HepG2 (cell line): ENCODE measurements around the gene SLC2A8. TPM values are rescaled to one million over a fixed set of nuclear protein-coding genes. Genes with fewer than 3 reads are reported as not detected.

Experiments used
- ERF ChIP-seq: IDR thresholded peaks from 2 replicates; pipeline ENCODE4 v1.6.1; 2018; ENCODE audit warnings: missing biosample characterization, missing genetic modification reagents
- HNRNPL ChIP-seq: fragments of 200-400 bp; formaldehyde crosslinking; IDR thresholded peaks from 2 replicates; pipeline ENCODE4 v1.6.1; 2017; ENCODE audit warnings: mild to moderate bottlenecking, low read depth, low read length
- MTA3 ChIP-seq: sonication (generic); formaldehyde crosslinking; IDR thresholded peaks from 2 replicates; pipeline ENCODE4 v1.4.0; 2020; ENCODE audit warnings: missing genetic modification reagents
- PHF8 ChIP-seq: sonication (generic); formaldehyde crosslinking; IDR thresholded peaks from 2 replicates; pipeline ENCODE4 v1.5.0; 2020; ENCODE audit warnings: missing genetic modification reagents
- POLR2G ChIP-seq: fragments of 200-400 bp; formaldehyde crosslinking; IDR thresholded peaks from 2 replicates; pipeline ENCODE4 v1.6.1; 2018; ENCODE audit warnings: mild to moderate bottlenecking, low read depth, low read length, moderate library complexity
- PRMT3 ChIP-seq: sonication (generic); formaldehyde crosslinking; IDR thresholded peaks from 2 replicates; pipeline ENCODE4 v1.8.1; 2022; ENCODE audit warnings: low read depth, mild to moderate bottlenecking, moderate library complexity, missing genetic modification reagents, borderline replicate concordance
- RAD51 ChIP-seq: fragments of 450-650 bp; IDR thresholded peaks from 2 replicates; pipeline ENCODE4 v1.6.1; 2016; ENCODE audit warnings: borderline replicate concordance
- RELA ChIP-seq: sonication (generic); formaldehyde crosslinking; IDR thresholded peaks from 2 replicates; pipeline ENCODE4 v1.4.0; 2020; ENCODE audit warnings: missing genetic modification reagents
- RNF2 ChIP-seq: fragments of 450-650 bp; conservative IDR thresholded peaks from 2 replicates; pipeline ENCODE4 v1.6.1; 2016; ENCODE audit warnings: low read depth
- SOX5 ChIP-seq: IDR thresholded peaks from 2 replicates; pipeline ENCODE4 v1.6.1; 2016; ENCODE audit warnings: borderline replicate concordance
- ZNF18 ChIP-seq: sonication (generic); formaldehyde crosslinking; IDR thresholded peaks from 2 replicates; pipeline ENCODE4 v1.8.0; 2022; ENCODE audit warnings: mild to moderate bottlenecking, missing genetic modification reagents; ENCODE audit not compliant: insufficient replicate concordance
- ZNF274 ChIP-seq: sonication (generic); formaldehyde crosslinking; IDR thresholded peaks from 2 replicates; pipeline ENCODE4 v1.5.1; 2020; ENCODE audit warnings: mild to moderate bottlenecking, missing genetic modification reagents
- ZNF891 ChIP-seq: sonication (generic); formaldehyde crosslinking; IDR thresholded peaks from 2 replicates; pipeline ENCODE4 v1.5.0; 2020; ENCODE audit warnings: mild to moderate bottlenecking, missing genetic modification reagents
- ZSCAN29 ChIP-seq: sonication (generic); formaldehyde crosslinking; conservative IDR thresholded peaks from 2 replicates; pipeline ENCODE4 v1.4.0; 2020; ENCODE audit warnings: mild to moderate bottlenecking, missing genetic modification reagents
- polyA plus RNA-seq, 8 experiments: library from polyadenylated mRNA; depleted of rRNA in 3 of 8; stranded (reverse) in 7 of 8; unstranded in 1 of 8; fragments of >200 nt; fragmentation: Illumina TruSeq in 4 of 8; extraction: Trizol in 4 of 8; gene quantifications; 2 replicates each; pipeline versions ENCODE4 v1.2.1 to v1.2.3, GENCODE V29; 2011 to 2016; ENCODE audit warnings: low read depth in 4 of 8, missing spikeins in 1 of 8, mixed read lengths in 1 of 8; ENCODE audit not compliant: insufficient read depth in 1 of 8
- total RNA-seq, 5 experiments: library from RNA; depleted of rRNA; stranded (reverse); fragments of >200 nt; fragmentation: Illumina TruSeq; extraction: Trizol; gene quantifications; 2 replicates each; pipeline ENCODE4 v1.2.3, GENCODE V29; 2016; ENCODE audit warnings: low read depth in 1 of 5
- TF ChIP-seq, protein P1 (sequence below): sonication (generic); formaldehyde crosslinking; conservative IDR thresholded peaks from 2 replicates; pipeline ENCODE4 v1.8.0; 2022; ENCODE audit warnings: missing genetic modification reagents
- TF ChIP-seq, protein P2 (sequence below): sonication (generic); formaldehyde crosslinking; IDR thresholded peaks from 2 replicates; pipeline ENCODE4 v1.4.0; 2020; ENCODE audit warnings: mild to moderate bottlenecking, missing genetic modification reagents
- TF ChIP-seq, protein P3 (sequence below): sonication (generic); formaldehyde crosslinking; IDR thresholded peaks from 2 replicates; pipeline ENCODE4 v1.5.0; 2020; ENCODE audit warnings: missing genetic modification reagents, mild to moderate bottlenecking, borderline replicate concordance
- TF ChIP-seq, protein P4 (sequence below): sonication (generic); formaldehyde crosslinking; IDR thresholded peaks from 2 replicates; pipeline ENCODE4 v1.4.0; 2020; ENCODE audit warnings: low read depth, mild to moderate bottlenecking, missing genetic modification reagents

Gene SLC2A8
- total and polyA plus RNA-seq, 2 of the 13 experiments (the other 11 are each of a cell fraction or from before 2014, with no cell fraction given) = 22.6 to 48.6 TPM

GRCh38 chr9:127396253-127396807 is 639 bp upstream of the SLC2A8 start (continued):
- TF ChIP-seq ZNF274 (no peak), RNF2 (0 out of 2 replicates have a peak, but pooled peaks have one; percentile 39), HNRNPL (0 out of 2 replicates have a peak, but pooled peaks have one; percentile 51), ZNF18 (CRISPR knock-in tag) (peak; percentile 48), SOX5 (CRISPR knock-in tag) (peak; percentile 18; the same call in 1 of the 2 replicates), RELA (CRISPR knock-in tag) (no peak), PRMT3 (CRISPR knock-in tag) (0 out of 2 replicates have a peak, but pooled peaks have one; percentile 50), POLR2G (peak; percentile 70), MTA3 (CRISPR knock-in tag) (no peak), ZSCAN29 (CRISPR knock-in tag) (0 out of 2 replicates have a peak, but pooled peaks have one; percentile 9), PHF8 (CRISPR knock-in tag) (peak; percentile 52; the same call in 1 of the 2 replicates), RAD51 (peak; percentile 44; the same call in 1 of the 2 replicates), ERF (CRISPR knock-in tag) (0 out of 2 replicates have a peak, but pooled peaks have one; percentile 15), ZNF891 (CRISPR knock-in tag) (peak; percentile 62; the same call in 1 of the 2 replicates)
- TF ChIP-seq, protein P1, sequence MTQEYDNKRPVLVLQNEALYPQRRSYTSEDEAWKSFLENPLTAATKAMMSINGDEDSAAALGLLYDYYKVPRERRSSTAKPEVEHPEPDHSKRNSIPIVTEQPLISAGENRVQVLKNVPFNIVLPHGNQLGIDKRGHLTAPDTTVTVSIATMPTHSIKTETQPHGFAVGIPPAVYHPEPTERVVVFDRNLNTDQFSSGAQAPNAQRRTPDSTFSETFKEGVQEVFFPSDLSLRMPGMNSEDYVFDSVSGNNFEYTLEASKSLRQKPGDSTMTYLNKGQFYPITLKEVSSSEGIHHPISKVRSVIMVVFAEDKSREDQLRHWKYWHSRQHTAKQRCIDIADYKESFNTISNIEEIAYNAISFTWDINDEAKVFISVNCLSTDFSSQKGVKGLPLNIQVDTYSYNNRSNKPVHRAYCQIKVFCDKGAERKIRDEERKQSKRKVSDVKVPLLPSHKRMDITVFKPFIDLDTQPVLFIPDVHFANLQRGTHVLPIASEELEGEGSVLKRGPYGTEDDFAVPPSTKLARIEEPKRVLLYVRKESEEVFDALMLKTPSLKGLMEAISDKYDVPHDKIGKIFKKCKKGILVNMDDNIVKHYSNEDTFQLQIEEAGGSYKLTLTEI = no peak
- TF ChIP-seq, protein P2, sequence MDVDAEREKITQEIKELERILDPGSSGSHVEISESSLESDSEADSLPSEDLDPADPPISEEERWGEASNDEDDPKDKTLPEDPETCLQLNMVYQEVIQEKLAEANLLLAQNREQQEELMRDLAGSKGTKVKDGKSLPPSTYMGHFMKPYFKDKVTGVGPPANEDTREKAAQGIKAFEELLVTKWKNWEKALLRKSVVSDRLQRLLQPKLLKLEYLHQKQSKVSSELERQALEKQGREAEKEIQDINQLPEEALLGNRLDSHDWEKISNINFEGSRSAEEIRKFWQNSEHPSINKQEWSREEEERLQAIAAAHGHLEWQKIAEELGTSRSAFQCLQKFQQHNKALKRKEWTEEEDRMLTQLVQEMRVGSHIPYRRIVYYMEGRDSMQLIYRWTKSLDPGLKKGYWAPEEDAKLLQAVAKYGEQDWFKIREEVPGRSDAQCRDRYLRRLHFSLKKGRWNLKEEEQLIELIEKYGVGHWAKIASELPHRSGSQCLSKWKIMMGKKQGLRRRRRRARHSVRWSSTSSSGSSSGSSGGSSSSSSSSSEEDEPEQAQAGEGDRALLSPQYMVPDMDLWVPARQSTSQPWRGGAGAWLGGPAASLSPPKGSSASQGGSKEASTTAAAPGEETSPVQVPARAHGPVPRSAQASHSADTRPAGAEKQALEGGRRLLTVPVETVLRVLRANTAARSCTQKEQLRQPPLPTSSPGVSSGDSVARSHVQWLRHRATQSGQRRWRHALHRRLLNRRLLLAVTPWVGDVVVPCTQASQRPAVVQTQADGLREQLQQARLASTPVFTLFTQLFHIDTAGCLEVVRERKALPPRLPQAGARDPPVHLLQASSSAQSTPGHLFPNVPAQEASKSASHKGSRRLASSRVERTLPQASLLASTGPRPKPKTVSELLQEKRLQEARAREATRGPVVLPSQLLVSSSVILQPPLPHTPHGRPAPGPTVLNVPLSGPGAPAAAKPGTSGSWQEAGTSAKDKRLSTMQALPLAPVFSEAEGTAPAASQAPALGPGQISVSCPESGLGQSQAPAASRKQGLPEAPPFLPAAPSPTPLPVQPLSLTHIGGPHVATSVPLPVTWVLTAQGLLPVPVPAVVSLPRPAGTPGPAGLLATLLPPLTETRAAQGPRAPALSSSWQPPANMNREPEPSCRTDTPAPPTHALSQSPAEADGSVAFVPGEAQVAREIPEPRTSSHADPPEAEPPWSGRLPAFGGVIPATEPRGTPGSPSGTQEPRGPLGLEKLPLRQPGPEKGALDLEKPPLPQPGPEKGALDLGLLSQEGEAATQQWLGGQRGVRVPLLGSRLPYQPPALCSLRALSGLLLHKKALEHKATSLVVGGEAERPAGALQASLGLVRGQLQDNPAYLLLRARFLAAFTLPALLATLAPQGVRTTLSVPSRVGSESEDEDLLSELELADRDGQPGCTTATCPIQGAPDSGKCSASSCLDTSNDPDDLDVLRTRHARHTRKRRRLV = peak; percentile 67; the same call in 1 of the 2 replicates
- TF ChIP-seq, protein P3, sequence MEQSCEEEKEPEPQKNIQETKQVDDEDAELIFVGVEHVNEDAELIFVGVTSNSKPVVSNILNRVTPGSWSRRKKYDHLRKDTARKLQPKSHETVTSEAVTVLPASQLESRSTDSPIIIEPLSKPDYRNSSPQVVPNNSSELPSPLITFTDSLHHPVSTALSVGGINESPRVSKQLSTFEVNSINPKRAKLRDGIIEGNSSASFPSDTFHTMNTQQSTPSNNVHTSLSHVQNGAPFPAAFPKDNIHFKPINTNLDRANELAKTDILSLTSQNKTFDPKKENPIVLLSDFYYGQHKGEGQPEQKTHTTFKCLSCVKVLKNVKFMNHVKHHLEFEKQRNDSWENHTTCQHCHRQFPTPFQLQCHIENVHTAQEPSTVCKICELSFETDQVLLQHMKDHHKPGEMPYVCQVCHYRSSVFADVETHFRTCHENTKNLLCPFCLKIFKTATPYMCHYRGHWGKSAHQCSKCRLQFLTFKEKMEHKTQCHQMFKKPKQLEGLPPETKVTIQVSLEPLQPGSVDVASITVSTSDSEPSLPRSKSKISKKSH (CRISPR knock-in tag) = peak; percentile 82; the same call in 1 of the 2 replicates
- TF ChIP-seq, protein P4, sequence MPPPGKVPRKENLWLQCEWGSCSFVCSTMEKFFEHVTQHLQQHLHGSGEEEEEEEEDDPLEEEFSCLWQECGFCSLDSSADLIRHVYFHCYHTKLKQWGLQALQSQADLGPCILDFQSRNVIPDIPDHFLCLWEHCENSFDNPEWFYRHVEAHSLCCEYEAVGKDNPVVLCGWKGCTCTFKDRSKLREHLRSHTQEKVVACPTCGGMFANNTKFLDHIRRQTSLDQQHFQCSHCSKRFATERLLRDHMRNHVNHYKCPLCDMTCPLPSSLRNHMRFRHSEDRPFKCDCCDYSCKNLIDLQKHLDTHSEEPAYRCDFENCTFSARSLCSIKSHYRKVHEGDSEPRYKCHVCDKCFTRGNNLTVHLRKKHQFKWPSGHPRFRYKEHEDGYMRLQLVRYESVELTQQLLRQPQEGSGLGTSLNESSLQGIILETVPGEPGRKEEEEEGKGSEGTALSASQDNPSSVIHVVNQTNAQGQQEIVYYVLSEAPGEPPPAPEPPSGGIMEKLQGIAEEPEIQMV (CRISPR knock-in tag) = no peak
